Kasumi-1 (cell line): Measurements from ENCODE around the gene LRRC61.

ENCODE experiments used
- DNase-seq, 2 experiments: peaks; one replicate each; lab custom pipeline; 2025; lab: John Stamatoyannopoulos, UW

The LRRC61 gene

DNA sequence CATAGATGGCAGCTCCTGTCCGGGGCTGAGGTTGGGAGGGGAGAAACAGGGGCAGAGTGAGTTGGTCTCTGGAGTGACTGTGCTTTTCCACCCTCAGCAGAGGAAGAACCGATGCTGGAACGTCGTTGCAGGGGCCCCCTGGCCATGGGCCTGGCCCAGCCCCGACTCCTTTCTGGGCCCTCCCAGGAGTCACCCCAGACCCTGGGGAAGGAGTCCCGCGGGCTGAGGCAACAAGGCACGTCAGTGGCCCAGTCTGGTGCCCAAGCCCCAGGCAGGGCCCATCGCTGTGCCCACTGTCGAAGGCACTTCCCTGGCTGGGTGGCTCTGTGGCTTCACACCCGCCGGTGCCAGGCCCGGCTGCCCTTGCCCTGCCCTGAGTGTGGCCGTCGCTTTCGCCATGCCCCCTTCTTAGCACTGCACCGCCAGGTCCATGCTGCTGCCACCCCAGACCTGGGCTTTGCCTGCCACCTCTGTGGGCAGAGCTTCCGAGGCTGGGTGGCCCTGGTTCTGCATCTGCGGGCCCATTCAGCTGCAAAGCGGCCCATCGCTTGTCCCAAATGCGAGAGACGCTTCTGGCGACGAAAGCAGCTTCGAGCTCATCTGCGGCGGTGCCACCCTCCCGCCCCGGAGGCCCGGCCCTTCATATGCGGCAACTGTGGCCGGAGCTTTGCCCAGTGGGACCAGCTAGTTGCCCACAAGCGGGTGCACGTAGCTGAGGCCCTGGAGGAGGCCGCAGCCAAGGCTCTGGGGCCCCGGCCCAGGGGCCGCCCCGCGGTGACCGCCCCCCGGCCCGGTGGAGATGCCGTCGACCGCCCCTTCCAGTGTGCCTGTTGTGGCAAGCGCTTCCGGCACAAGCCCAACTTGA lies 48.2 kb downstream of the LRRC61 start:
- DNase-seq = no peak

DNA sequence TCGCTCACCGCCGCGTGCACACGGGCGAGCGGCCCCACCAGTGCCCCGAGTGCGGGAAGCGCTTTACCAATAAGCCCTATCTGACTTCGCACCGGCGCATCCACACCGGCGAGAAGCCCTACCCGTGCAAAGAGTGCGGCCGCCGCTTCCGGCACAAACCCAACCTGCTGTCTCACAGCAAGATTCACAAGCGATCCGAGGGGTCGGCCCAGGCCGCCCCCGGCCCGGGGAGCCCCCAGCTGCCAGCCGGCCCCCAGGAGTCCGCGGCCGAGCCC lies 48.8 kb downstream of the LRRC61 start:
- no peak for DNase-seq

DNA sequence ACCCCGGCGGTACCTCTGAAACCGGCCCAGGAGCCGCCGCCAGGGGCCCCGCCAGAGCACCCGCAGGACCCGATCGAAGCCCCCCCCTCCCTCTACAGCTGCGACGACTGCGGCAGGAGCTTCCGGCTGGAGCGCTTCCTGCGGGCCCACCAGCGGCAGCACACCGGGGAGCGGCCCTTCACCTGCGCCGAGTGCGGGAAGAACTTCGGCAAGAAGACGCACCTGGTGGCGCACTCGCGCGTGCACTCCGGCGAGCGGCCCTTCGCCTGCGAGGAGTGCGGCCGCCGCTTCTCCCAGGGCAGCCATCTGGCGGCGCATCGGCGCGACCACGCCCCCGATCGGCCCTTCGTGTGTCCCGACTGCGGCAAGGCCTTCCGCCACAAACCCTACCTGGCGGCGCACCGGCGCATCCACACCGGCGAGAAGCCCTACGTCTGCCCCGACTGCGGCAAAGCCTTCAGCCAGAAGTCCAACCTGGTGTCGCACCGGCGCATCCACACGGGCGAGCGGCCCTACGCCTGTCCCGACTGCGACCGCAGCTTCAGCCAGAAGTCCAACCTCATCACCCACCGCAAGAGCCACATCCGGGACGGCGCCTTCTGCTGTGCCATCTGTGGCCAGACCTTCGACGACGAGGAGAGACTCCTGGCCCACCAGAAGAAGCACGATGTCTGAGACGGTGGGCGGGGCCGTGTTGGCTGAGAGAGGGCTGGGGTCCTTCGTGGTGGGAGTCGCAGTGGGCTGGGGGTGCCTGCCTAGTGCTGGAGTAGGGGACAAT lies 49.3 kb downstream of the LRRC61 start:
- DNase-seq = no peak

DNA sequence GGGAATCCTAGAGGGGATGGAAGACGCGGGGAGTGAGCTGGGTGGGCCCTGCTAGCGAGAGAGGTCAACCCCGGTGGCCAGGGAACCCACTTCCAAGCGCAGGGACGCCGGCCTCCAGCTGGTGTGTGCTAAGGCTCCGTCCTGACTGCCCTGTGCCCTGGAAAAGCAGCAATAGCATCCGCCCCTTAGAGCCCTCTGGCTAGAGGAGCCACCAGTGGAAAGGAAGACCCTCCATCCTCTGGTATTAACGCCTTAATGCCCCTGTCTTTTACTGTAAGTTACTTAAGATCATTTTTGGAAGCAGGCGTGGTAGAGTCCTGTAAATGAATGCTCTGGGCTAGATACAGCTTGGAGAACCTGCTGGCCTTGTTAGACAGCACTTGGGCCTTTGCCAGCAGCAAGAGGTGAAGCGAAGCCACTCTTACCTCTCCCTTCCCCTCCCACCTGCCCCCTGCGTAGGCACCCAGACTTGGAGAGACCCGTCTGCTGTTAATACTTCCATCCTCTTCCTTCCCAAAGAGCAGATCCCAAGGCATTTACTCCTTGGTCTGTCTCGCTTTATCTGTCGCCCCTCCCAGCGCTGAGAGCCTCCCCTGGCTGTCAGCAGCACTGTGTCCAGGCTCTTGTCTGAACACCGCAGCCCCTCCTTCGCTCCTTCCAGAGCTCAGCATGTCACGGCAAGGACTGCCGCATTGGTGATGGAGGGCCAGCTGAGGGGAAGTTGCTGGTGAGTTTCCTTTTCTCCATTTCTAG lies 50.1 kb downstream of the LRRC61 start:
- no peak for DNase-seq

DNA sequence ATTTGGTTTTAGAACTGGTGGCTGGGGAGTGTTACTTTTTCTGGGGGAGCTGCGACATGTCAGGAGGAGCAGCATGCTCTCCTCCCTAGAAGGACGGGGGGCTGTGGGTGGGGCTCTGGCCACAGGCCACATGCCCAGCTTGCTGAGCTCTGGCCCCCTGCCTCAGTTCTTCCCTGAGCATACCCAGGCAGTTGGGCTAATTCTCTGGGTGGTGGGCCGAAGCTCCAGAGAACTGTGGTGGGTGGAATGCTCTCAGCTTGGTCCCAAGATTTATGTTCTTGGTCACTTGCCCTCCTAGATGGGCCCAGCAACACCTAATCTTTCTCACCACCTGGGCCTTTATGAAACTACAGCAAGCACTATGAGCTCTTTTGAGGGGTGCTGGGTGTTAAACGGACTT lies 50.9 kb downstream of the LRRC61 start:
- DNase-seq = no peak

DNA sequence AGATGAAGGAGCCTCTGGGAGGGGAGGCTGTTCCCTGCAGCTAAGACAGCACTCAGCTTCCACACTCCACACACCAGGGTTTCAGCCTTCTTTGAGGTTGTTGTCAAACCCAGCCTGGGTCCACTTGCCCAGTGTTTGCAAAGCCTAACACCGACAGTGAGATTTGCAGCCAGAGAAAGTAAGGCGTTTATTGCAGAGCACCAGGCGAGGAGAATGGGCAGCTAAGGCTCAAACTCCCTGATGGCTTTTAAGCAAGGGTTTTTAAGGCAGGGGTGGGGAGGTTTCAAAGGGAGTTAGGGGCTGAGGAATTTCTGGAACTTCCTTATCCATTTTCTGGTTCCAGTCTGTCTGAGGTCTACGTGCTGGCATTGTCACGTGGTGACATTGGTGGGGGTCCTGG lies 51.3 kb downstream of the LRRC61 start:
- DNase-seq = no peak

DNA sequence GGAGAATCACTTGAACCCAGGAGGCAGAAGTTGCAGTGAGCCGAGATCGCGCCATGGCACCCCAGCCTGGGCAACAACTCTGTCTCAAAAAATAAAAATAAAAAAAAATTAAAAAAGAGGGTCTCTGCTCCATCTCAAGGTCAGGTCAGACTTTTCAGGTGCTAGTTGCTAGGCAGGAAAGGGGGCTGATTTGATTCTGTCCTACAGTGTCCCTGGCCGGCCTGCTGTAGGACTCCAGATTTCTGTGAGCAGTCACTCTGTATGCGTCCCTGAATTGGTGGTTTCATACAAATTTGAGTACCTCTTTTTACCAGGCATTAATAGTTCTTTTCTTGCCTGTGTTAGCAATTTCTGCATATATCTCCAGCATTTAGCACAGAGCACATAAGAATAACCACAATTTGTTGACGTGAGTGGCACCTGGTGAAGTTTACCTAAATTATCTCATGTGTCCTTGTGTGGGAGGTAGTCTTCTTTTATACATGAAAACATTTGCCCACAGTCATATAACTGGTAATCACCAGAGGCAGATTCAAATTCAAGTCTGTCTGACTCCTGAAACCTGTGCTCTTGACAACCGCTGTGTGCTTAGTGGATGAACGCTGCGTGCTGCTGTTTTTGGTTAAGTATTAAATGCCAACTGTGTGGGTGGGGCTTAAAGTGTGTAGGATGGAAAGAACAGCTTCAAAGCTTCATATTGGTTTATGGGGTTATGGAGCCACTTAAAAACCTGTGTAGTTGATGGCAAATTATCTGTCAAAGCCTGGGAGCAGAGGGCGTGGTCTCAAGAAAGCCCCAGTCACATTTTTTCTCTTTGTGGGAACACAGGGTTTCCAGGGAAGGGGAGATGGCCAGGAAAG lies 52.7 kb downstream of the LRRC61 start:
- no peak for DNase-seq

DNA sequence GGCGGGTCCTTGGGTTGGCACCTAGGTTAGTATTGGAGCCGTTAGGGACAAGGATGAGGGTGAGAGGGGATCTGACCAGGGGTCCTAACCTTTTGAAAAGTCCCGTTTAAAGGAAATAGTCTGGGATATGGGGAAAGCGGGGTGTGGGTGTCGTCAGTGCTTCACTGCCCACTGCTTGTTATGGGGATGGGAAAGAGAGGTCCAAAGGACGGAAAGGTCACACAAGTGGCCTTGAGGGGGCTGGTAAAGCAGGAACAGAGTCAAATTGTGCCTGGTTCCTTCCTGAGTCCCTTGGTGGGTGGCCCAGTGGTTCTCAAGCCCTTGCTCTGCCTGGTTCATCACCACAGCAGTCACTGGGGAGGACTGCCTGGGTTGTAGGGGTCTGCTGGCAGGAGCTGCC lies 53.4 kb downstream of the LRRC61 start:
- no peak for DNase-seq

DNA sequence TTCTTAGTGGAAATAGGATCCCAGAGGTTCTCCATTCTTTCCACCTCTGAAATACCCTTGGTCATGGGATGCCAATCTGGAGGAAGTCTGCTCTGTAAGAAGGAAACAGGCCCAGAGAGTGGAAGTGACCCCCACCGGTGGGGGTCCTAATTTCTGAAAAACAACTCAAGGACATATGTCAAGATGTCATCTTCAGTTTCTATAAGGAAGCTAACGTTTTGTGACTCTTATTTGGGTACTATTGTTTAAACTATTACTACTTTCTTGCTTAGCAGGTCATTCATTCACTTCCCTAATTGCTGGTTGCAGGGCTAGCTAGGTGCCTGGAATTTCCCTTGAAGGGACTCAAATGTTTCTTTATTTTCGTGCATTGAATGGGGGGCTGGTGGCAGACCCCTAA lies 54.0 kb downstream of the LRRC61 start:
- peak in 1 of 2 experiments; percentile 19 for DNase-seq

DNA sequence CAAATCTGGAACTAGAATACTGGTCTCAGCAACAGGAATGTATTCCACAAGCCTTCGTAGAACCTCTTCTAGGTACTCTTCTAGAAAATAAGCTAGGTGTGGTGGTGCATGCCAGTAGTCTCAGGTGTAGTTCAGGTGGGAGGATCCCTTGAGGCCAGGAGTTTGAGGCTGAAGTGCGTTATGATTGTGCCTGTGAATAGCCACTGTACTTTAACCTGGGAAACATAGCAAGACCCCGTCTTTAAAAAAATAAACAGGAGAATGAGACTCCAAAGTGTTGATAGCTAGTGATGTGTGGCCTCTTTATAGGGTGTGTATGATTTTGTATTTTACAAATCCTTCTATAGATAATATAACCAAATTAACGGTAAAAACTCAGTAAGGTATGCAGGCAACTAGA lies 54.5 kb downstream of the LRRC61 start:
- no peak for DNase-seq

DNA sequence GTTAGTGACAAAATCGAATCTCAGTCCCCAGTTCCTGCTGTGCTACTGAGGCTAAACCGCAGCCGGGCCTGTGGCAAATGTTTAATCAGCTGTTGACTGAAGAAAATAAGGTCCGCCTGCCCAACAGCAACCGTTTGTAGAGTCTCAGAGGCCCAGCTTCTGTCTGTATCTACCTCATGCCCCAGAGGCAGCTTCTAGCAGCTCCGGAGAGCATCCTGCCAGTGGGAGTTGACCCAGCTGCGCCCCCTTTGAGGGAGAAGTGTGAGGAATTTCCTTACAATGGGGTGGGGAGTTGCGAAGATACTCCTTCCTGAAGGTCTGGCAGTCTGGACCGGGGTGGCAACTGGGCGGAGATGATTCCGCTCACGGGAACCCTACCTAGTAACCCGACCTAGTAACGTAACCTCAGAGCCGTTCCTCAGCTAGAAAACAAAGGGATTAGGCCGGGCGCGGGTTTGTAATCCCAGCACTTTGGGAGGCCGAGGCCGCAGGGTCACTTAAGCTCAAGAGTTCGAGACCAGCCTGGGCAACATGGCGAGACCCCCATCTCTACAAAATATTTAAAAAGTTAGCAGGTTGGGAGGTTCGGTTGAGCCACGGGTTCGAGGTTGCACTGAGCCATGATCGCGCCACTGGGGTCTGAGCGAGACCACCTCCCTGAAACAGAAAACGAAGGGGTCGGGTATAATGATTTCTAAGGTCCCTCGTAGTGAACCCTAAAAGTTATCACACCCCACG lies 55.1 kb downstream of the LRRC61 start:
- DNase-seq = peak; percentile 64 to 78

DNA sequence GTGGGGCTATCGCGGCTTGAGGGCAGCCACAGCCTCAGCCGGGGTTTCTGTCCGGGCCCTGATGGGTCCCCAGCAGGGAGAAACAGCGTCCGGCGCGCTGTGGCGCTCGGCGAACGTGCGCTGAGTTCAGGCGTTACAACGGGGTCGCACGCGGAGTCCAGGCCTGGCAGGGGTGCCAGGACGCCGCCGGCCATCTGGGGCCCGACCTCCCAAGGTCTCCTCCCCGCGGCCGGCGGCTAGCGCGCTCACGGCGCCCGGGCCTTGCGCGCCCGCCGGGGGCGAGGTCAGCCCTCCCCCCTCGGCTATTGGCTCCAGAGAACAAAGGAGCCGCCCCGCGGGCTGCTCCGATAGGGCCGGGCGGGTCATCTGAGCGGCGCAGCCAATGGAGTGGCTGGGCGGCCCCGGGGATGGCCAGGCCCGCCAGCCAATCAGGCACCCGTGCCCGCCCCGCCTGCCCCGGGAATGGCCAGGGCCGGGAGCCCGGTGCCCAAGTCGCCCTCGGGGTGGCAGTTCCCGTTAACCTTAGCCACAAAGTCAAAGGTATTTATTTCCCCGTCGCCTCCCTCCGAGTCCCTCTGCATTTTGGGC lies 55.8 kb downstream of the LRRC61 start, which contains the start of gene ZNF775:
Gene ZNF775, plus strand, starts transcription at position 478 of the 588 bp plus-strand sequence. CDS start 9,141 bp downstream, outside the sequence.
- DNase-seq = peak; percentile 91 to 93

DNA sequence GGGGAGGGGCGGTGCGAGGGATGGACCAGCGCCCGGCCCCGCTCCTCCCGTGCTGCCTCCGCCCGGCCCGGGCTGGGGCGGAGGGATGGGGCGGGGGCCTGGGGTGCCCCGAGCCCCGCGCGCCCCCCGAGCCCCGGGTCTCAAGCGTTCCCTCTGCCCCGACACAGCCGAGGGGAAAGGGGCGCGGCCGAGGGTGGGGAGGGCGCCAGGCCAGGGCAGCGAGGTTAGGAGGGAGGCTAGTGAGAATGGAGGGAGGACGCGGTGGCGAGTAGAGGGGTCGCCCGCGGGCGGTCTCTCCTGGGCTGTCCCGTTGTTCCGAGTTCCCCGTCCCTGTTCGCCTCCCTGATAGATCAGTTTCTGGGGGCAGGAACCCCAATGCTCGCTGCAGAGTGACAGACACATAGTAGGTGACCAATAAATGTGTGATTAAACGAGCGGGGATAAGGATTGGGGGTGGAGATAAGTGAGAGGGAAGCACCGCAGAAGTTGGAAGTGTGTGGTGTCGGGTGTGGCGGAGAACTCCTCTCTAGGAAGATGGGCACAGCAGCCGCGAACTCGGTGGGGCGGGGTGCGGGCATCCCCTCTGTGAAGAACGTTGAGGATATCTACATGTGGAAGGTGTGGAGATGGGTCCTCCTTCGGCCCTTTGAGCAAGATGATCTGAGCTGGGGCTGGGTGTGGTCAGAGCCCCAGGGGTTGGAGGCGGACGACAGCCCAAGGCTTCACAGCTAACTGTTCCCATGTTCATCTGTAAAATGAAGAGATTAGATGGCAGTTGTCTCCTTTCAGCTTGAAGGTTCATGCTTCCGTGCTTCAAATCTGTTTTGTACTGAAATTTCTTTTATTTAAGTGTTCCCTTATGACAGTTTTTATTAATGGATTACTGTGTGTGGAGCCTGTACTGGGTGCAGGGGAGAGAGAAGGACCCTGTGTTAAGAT lies 56.6 kb downstream of the LRRC61 start:
- DNase-seq = peak; percentile 47 to 55

DNA sequence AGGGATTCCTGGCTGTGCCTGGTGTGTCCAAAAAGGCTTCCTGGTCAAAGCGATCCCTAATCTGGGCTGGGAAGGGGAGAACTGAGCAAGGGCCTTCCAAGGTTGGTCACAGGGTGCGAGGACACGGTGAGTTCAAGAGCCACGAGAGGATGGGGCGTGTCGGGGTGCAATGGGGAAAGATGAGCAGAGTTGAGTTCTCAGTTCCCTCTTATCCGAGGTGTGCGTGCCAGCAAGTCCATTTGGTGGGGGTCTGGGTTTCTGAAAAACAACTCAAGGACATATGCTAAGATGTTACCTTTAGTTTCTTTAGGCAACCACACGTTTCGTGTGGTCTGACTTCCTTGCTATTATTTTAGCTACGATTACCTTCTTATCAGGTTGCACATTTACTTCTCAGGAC lies 57.3 kb downstream of the LRRC61 start:
- DNase-seq = no peak

DNA sequence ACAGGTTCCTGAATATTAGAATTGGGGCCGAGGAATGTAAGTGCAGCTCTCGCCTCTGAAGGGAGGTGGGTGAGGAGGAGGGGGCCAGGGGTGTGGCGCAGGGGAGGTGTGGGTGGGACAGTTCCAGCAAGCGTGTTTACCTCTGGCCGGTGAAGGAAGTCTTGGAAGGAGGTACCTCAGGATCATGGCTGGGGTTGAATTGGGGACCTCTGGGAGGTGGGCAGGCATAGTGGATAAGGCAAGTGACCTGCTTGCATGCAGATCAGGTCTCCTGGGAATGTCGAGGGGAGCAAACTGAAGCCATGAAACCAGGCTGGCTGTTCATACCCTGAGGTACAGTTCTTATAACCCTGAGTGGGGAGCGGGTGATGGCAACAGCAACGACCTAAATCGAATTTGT lies 57.9 kb downstream of the LRRC61 start:
- no peak for DNase-seq

DNA sequence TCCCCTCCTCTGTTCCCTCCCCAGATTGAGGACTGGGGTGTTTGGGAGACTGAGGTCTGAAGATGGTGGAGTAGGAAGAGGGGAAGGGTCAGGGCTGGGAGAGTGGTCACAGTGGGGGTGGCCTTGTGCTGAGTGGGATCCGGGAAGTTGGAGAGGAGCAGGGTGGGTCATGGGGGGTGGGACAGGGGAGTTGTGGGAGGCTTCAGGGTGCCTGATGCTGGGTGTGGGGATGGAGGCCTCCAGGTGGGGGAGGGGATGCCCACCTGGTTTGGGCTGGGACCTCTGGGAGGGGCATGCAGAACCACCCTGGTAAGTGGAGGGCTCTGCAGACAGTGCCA lies 58.6 kb downstream of the LRRC61 start:
- no peak for DNase-seq

DNA sequence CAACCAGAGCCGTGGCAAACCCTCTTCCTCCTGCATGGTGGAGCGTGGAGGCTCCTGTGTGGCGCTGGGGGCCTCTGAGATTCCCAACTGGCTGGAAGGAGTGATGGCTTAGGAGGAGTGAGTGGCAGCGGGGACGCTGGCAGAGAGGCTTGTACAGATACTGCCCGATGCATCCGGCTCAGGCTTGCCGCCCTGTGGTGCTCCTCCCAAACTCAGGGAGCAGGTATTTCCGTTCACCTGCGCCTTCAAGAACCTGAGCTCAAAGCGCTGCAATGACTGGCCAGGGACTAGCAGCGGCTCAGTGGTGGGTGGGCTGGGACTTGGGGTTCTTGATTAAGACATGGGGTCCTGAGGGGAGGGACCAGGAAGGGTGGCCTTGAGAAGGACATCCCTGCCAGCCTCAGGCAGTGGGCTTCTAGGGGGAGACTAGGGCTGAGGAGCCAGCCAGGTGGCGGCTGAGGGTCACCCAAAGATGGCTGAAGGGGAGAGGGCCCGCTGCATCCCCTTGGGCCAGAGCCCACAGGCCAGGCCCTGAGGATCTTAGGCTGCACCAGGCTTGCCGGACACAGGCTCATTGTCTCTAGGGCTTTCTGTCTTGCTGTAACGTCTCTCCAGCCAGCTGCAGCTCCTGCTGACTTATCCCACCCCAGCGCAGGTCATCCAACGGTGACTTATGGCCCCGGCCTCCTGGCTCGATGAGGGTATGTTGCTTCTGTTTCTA lies 59.1 kb downstream of the LRRC61 start:
- DNase-seq = no peak

DNA sequence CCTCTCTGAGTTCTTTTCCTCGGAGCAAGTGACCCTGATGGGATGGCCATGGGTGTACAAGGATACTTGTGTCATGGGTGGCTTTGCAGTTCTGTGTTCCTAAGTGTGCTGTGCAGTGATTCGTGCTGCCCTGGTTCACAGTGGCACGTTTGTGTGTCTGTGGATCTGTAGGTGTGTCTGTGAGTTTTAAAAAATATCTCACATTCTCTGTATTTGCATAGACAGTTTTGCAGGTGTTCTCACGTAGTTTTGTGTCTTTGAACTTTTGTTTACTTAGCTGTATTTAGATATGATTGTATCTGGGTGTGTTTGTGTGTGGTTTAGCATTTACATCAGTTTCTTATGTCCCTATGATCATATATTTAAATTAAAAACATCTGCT lies 59.7 kb downstream of the LRRC61 start:
- DNase-seq = no peak
